ENCODE data around the gene WDR49. TPM values are rescaled to one million over a fixed set of nuclear protein-coding genes. Genes with fewer than 3 reads are reported as not detected.

The WDR49 gene
- total and polyA plus RNA-seq, 5 donors from 2014 or later: 0.79 TPM; not detected in 4

DNA sequence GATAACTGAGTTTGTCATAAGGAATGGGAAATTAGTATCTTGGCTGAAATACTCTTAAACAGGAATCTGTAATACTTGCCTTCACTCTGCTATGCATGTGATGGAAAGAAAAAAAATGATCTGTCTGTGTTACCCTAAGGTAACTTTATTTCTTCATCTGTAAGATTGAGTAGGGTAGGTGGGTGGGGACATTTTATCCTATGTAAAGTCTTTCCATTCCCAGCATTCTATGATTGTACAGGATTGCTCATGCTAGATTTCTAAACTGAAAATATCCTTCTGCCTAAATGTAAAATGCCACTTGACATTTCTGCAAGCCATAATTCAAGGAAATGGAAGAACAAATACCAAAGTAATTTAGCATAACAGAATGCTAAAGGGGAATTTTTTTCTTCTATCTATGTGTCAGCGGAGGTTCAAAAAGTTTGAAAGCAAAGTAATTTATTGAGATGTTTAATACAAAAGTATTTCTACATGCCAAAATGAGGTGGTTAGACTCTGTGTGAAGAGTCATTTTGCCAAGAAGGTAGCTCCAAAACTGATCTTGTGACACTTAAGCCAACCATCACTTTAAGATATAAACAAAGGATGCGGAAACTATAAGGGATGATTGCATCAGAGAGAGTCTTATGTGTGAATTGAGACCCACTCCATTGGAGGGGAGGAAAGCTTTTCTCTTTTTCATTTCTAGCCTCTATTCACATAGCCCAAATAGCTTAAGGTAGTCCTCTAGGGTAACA, 133.3 kb downstream of the WDR49 start:
- Histone ChIP-seq H3K4me1 (ENCODE audit: control insufficient read depth, insufficient read depth, low read length, poor library complexity, severe bottlenecking) (no peaks in the 10 kb centered on the region), H3K27ac (ENCODE audit: insufficient read depth, low read length, poor library complexity, severe bottlenecking) (no peak overlapping the region), H3K27me3 (ENCODE audit: control insufficient read depth, insufficient read depth, low read length) (no peaks in the 10 kb centered on the region), H3K9me3 (ENCODE audit: control insufficient read depth in 2 of 2, low read length in 2 of 2) (no peaks in the 10 kb centered on the region), H3K4me3 (ENCODE audit: low read depth, low read length) (no peak overlapping the region), H3K36me3 (ENCODE audit: control insufficient read depth, insufficient read depth, low read length) (no peaks in the 10 kb centered on the region)
- ATAC-seq (ENCODE audit: low read depth in 2 of 2) (no peak), DNase-seq (no peak)
- peaks cover 0 to 8% (median 2%) of the 10 kb centered on the region in 7 donors for H3K9me3 Mint-ChIP-seq
- no peaks in the 10 kb centered on the region for H3K36me3 Mint-ChIP-seq
- no peak overlapping the region for H3K4me3 Mint-ChIP-seq
- H3K27ac Mint-ChIP-seq: no peak overlapping the region
- no peaks in the 10 kb centered on the region for H3K27me3 Mint-ChIP-seq
- H3K4me1 Mint-ChIP-seq: no peaks in the 10 kb centered on the region

DNA sequence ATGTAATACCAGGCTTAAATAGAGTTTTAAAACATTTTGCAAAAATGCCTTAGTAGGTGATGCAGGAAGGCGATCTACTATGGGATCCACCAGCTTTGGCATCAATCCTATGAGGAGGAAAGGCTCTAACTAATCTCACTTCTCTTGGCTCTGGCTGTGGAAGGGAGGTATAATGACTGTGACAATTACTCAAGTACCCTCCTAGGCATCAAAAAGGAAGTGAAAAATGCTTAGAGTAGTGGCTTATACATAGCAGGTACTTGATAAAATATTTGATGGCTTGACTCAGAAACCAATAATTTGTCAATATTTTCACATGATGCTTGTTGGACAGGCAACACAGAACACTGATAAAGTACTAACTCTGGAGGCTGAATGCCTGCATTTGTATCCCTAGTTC, 145.8 kb downstream of the WDR49 start:
- Histone ChIP-seq H3K36me3 (ENCODE audit: control insufficient read depth, insufficient read depth, low read length) (no peaks in the 10 kb centered on the region), H3K27ac (ENCODE audit: insufficient read depth, low read length, poor library complexity, severe bottlenecking) (no peak overlapping the region), H3K4me3 (ENCODE audit: low read depth, low read length) (no peak overlapping the region), H3K9me3 (ENCODE audit: control insufficient read depth in 2 of 2, low read length in 2 of 2) (no peaks in the 10 kb centered on the region), H3K4me1 (ENCODE audit: control insufficient read depth, insufficient read depth, low read length, poor library complexity, severe bottlenecking) (no peaks in the 10 kb centered on the region), H3K27me3 (ENCODE audit: control insufficient read depth, insufficient read depth, low read length) (no peaks in the 10 kb centered on the region)
- no peak for DNase-seq
- ATAC-seq (ENCODE audit: low read depth in 2 of 2): no peak
- Mint-ChIP-seq H3K27ac (no peak overlapping the region), H3K36me3 (no peaks in the 10 kb centered on the region), H3K4me3 (no peak overlapping the region), H3K4me1 (no peaks in the 10 kb centered on the region), H3K27me3 (peaks cover 4% of the 10 kb centered on the region), H3K9me3 (peaks cover 0 to 5% (median 0%) of the 10 kb centered on the region in 7 donors)

DNA sequence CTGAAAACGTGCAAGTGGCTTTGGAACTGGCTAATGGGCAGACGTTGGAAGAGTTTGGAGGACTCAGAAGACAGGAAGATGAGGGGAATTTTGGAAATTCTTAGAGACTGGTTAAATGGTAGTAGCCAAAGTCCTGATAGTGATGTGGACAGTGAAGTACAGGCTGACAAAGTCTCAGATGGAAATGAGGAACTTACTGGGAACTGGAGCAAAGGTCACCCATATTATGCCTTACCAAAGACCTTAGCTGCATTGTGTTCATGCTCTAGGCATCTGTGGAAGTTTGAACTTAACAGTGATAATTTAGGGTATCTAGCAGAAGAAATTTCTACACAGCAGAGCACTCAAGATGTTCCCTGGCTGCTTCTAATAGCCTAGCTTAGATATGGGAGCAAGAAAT, 151.3 kb downstream of the WDR49 start:
- H3K27me3 Mint-ChIP-seq: peaks cover 3% of the 10 kb centered on the region
- Histone ChIP-seq H3K36me3 (ENCODE audit: control insufficient read depth, insufficient read depth, low read length) (no peaks in the 10 kb centered on the region), H3K9me3 (ENCODE audit: control insufficient read depth in 2 of 2, low read length in 2 of 2) (no peaks in the 10 kb centered on the region), H3K4me3 (ENCODE audit: low read depth, low read length) (no peak overlapping the region), H3K4me1 (ENCODE audit: control insufficient read depth, insufficient read depth, low read length, poor library complexity, severe bottlenecking) (no peaks in the 10 kb centered on the region), H3K27ac (ENCODE audit: insufficient read depth, low read length, poor library complexity, severe bottlenecking) (no peak overlapping the region), H3K27me3 (ENCODE audit: control insufficient read depth, insufficient read depth, low read length) (no peaks in the 10 kb centered on the region)
- no peaks in the 10 kb centered on the region for H3K4me1 Mint-ChIP-seq
- no peak overlapping the region for H3K27ac Mint-ChIP-seq
- H3K4me3 Mint-ChIP-seq: no peak overlapping the region
- peaks cover 0 to 4% (median 0%) of the 10 kb centered on the region in 7 donors for H3K9me3 Mint-ChIP-seq
- ATAC-seq (ENCODE audit: low read depth in 2 of 2) (no peak), DNase-seq (no peak)
- no peaks in the 10 kb centered on the region for H3K36me3 Mint-ChIP-seq

DNA sequence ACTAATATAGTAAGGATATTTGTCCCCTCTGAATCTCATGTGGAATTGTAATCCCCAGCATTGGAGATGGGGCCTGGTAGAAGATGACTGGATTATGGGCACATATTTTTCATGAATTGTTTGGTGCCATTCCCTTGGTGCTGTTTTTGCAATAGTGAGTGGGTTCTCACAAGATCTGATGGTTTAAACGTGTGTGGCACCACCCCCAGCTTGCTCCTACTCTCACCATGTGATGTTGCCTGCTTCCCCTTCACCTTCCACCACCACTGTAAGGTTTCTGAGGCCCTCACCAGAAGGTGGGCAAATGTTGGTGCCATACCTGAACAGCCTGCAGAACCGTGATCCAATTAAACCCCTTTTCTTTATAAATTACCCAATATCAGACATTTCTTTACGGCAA, 151.8 kb downstream of the WDR49 start:
- Mint-ChIP-seq H3K36me3 (no peaks in the 10 kb centered on the region), H3K27me3 (no peaks in the 10 kb centered on the region), H3K9me3 (peaks cover 0 to 4% (median 0%) of the 10 kb centered on the region in 7 donors), H3K27ac (no peak overlapping the region), H3K4me3 (no peak overlapping the region), H3K4me1 (no peaks in the 10 kb centered on the region)
- Histone ChIP-seq H3K36me3 (ENCODE audit: control insufficient read depth, insufficient read depth, low read length) (no peaks in the 10 kb centered on the region), H3K27me3 (ENCODE audit: control insufficient read depth, insufficient read depth, low read length) (no peaks in the 10 kb centered on the region), H3K4me1 (ENCODE audit: control insufficient read depth, insufficient read depth, low read length, poor library complexity, severe bottlenecking) (no peaks in the 10 kb centered on the region), H3K4me3 (ENCODE audit: low read depth, low read length) (no peak overlapping the region), H3K27ac (ENCODE audit: insufficient read depth, low read length, poor library complexity, severe bottlenecking) (no peak overlapping the region), H3K9me3 (ENCODE audit: control insufficient read depth in 2 of 2, low read length in 2 of 2) (no peaks in the 10 kb centered on the region)
- ATAC-seq (ENCODE audit: low read depth in 2 of 2): no peak
- no peak for DNase-seq

DNA sequence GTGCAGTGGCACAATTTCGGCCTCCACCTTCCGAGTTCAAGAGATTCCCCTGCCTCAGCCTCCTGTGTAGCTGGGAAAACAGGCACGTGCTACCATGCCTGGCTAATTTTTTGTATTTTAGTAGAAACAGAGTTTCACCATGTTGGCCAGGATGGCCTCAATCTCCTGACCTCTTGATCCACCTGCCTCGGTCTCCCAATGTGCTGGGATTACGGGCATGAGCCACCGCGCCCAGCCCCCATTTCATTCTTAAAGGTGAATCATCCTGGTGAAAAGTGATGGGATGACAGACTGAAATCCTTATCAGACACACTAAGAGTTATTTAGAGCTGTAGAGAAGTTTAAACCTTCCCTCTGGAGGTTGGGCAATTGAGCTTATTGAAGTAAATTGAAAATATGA, 155.8 kb downstream of the WDR49 start:
- ATAC-seq (ENCODE audit: low read depth in 2 of 2) (no peak), DNase-seq (no peak)
- H3K27me3 ChIP-seq (ENCODE audit: control insufficient read depth, insufficient read depth, low read length): no peaks in the 10 kb centered on the region
- Mint-ChIP-seq H3K4me3 (no peak overlapping the region), H3K27me3 (no peaks in the 10 kb centered on the region), H3K27ac (no peak overlapping the region), H3K9me3 (peaks cover 0 to 4% (median 0%) of the 10 kb centered on the region in 7 donors), H3K4me1 (no peaks in the 10 kb centered on the region), H3K36me3 (no peaks in the 10 kb centered on the region)
- no peaks in the 10 kb centered on the region for H3K4me1 ChIP-seq (ENCODE audit: control insufficient read depth, insufficient read depth, low read length, poor library complexity, severe bottlenecking)
- no peaks in the 10 kb centered on the region for H3K9me3 ChIP-seq (ENCODE audit: control insufficient read depth in 2 of 2, low read length in 2 of 2)
- H3K4me3 ChIP-seq (ENCODE audit: low read depth, low read length): no peak overlapping the region
- H3K36me3 ChIP-seq (ENCODE audit: control insufficient read depth, insufficient read depth, low read length): no peaks in the 10 kb centered on the region
- no peak overlapping the region for H3K27ac ChIP-seq (ENCODE audit: insufficient read depth, low read length, poor library complexity, severe bottlenecking)

DNA sequence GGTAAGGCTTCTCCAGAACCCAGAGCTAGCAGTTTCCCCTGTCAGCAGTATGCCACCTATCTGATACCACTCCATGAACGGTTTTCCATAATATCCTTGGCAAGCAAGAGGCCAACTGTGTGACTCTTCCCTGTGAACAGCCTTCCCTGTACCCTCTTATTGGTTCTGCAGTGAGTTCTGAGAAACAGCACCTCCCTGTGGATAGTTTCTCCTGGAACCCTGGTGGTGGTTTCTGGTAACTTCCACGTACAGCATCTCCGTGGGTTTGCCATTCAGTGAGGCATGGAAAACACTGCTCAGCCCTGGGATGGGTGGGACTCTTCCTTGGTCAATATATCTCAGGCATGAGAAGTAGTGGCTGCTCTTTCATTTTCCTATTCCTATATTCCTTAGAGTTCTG, 160.5 kb downstream of the WDR49 start:
- no peak overlapping the region for H3K4me3 ChIP-seq (ENCODE audit: low read depth, low read length)
- no peaks in the 10 kb centered on the region for H3K36me3 ChIP-seq (ENCODE audit: control insufficient read depth, insufficient read depth, low read length)
- no peaks in the 10 kb centered on the region for H3K4me1 ChIP-seq (ENCODE audit: control insufficient read depth, insufficient read depth, low read length, poor library complexity, severe bottlenecking)
- DNase-seq (no peak), ATAC-seq (ENCODE audit: low read depth in 2 of 2) (no peak)
- Mint-ChIP-seq H3K27me3 (no peaks in the 10 kb centered on the region), H3K9me3 (peaks cover 0 to 5% (median 0%) of the 10 kb centered on the region in 7 donors), H3K4me1 (no peaks in the 10 kb centered on the region), H3K4me3 (no peak overlapping the region), H3K27ac (no peak overlapping the region), H3K36me3 (no peaks in the 10 kb centered on the region)
- no peak overlapping the region for H3K27ac ChIP-seq (ENCODE audit: insufficient read depth, low read length, poor library complexity, severe bottlenecking)
- H3K27me3 ChIP-seq (ENCODE audit: control insufficient read depth, insufficient read depth, low read length): no peaks in the 10 kb centered on the region
- no peaks in the 10 kb centered on the region for H3K9me3 ChIP-seq (ENCODE audit: control insufficient read depth in 2 of 2, low read length in 2 of 2)

DNA sequence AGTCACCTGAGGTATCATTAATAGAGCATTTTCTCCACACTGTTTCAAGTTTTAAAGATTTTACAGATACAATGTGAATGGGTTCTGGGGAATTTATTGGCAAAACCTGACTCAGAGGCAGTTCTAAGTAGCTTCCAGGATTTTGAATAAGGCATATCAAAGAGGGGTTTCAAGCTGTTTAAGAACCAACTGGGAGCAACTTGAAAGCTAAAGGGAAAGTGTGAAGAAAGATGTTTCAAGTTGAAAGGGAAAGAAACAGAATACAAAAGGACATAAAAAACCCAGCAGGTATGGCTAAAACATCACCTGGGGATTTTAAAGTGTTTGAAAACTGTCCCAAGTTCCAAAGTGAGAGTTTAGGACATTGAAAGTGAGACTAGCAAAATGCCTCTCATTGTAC, 162.1 kb downstream of the WDR49 start:
- no peaks in the 10 kb centered on the region for H3K4me1 Mint-ChIP-seq
- Histone ChIP-seq H3K4me3 (ENCODE audit: low read depth, low read length) (no peak overlapping the region), H3K4me1 (ENCODE audit: control insufficient read depth, insufficient read depth, low read length, poor library complexity, severe bottlenecking) (no peaks in the 10 kb centered on the region), H3K36me3 (ENCODE audit: control insufficient read depth, insufficient read depth, low read length) (no peaks in the 10 kb centered on the region), H3K27ac (ENCODE audit: insufficient read depth, low read length, poor library complexity, severe bottlenecking) (no peak overlapping the region), H3K27me3 (ENCODE audit: control insufficient read depth, insufficient read depth, low read length) (no peaks in the 10 kb centered on the region), H3K9me3 (ENCODE audit: control insufficient read depth in 2 of 2, low read length in 2 of 2) (no peaks in the 10 kb centered on the region)
- H3K36me3 Mint-ChIP-seq: no peaks in the 10 kb centered on the region
- ATAC-seq (ENCODE audit: low read depth in 2 of 2): no peak
- H3K4me3 Mint-ChIP-seq: no peak overlapping the region
- no peaks in the 10 kb centered on the region for H3K27me3 Mint-ChIP-seq
- no peak overlapping the region for H3K27ac Mint-ChIP-seq
- H3K9me3 Mint-ChIP-seq: peaks cover 0 to 5% (median under 1%) of the 10 kb centered on the region in 7 donors
- DNase-seq: no peak

DNA sequence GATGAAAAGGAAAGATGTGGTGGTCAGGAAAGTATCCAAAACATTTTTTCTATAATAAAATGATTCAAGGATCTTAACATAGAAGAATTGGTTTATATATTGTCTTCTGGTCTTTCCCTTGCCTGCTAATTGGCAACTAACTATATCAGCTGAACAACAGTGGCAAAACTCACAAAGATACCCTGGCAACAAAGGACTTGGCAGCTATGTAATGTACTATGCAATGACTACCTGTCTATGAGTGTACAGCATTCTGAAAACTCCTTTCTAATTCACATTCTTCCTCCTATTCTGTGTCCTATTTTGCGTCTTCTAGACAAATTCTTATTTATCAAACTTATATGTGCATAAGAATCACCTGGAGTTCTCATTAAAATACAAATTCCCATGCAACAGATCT, 164.2 kb downstream of the WDR49 start:
- Mint-ChIP-seq H3K27ac (no peak overlapping the region), H3K4me3 (no peak overlapping the region), H3K36me3 (no peaks in the 10 kb centered on the region), H3K4me1 (no peaks in the 10 kb centered on the region), H3K27me3 (no peaks in the 10 kb centered on the region), H3K9me3 (peaks cover 0 to 6% (median 2%) of the 10 kb centered on the region in 7 donors)
- DNase-seq (no peak), ATAC-seq (ENCODE audit: low read depth in 2 of 2) (no peak)
- Histone ChIP-seq H3K9me3 (ENCODE audit: control insufficient read depth in 2 of 2, low read length in 2 of 2) (no peaks in the 10 kb centered on the region), H3K4me3 (ENCODE audit: low read depth, low read length) (no peak overlapping the region), H3K4me1 (ENCODE audit: control insufficient read depth, insufficient read depth, low read length, poor library complexity, severe bottlenecking) (no peaks in the 10 kb centered on the region), H3K36me3 (ENCODE audit: control insufficient read depth, insufficient read depth, low read length) (no peaks in the 10 kb centered on the region), H3K27me3 (ENCODE audit: control insufficient read depth, insufficient read depth, low read length) (no peaks in the 10 kb centered on the region), H3K27ac (ENCODE audit: insufficient read depth, low read length, poor library complexity, severe bottlenecking) (no peak overlapping the region)
